Measurements from ENCODE around the gene ZIC4. TPM values are rescaled to one million over a fixed set of nuclear protein-coding genes. Genes with fewer than 3 reads are reported as not detected.

ZIC4 gene
- total RNA-seq, 4 donors from 2014 or later: 0.21 TPM; not detected in 3

DNA sequence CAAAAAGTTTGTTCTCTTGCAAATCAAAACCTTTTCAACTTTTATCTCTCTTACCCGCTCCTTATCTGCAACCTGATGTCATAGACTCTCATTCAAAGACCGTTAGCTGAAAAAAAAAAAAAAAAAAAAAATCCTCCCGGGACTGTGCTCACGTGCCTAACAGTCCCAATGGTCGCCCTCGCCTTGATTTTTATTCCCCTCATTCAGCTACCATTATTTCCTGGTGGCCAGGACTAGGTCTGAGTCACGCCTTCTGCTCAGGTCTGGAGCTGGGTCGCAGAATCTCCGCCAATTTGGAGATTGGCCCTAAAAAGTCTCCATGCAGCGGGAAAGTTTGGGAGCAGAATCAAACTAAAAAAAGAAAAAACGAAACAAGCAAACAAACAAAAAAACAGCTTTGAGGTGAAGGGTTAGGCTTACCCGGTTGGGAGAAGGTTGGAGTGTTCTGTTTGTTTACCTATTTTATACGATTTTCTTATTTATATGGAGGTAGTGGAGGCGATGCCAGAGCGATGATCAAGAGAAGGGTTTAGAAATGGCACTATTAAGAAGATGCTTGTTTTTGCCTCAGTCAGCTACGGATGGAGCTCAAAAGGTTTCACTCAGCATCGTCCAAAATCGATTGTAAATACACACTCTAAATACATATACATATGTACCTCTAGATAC, 51.1 kb downstream of the ZIC4 start:
- H3K27ac ChIP-seq: no peak overlapping the region
- H3K27me3 ChIP-seq: peaks cover 4 to 100% of the 10 kb centered on the region in 2 donors
- no peaks in the 10 kb centered on the region for H3K36me3 ChIP-seq
- H3K9me3 ChIP-seq: peaks cover 0 to 14% (median 0%) of the 10 kb centered on the region in 4 donors
- H3K4me3 ChIP-seq: no peak overlapping the region
- TF ChIP-seq POLR2A (IDR thresholded peaks at IDR 0.05) (no peak), CTCF (IDR thresholded peaks at IDR 0.05) (no peak), EP300 (IDR thresholded peaks at IDR 0.05) (no peak)
- no peak for DNase-seq (ENCODE audit: low spot score in 2 of 2)
- H3K4me1 ChIP-seq: peaks cover 0 to 6% (median 0%) of the 10 kb centered on the region in 4 donors
- WGBS, 2 donors: 8 to 9% methylated on average over 18 of the region's 18 CpGs

- H3K27ac ChIP-seq: no peak overlapping the region
- TF ChIP-seq CTCF (IDR thresholded peaks at IDR 0.05): no peak
- no peak for TF ChIP-seq EP300 (IDR thresholded peaks at IDR 0.05)
- TF ChIP-seq POLR2A (IDR thresholded peaks at IDR 0.05): no peak
- peaks cover 4 to 96% of the 10 kb centered on the region in 2 donors for H3K27me3 ChIP-seq
- peaks cover 0 to 14% (median 0%) of the 10 kb centered on the region in 4 donors for H3K9me3 ChIP-seq
- peaks cover 0 to 6% (median 0%) of the 10 kb centered on the region in 4 donors for H3K4me1 ChIP-seq
- H3K36me3 ChIP-seq: no peaks in the 10 kb centered on the region
- 4 to 8% methylated on average over 19 of the region's 19 CpGs for WGBS, 2 donors
- no peak overlapping the region for H3K4me3 ChIP-seq
- DNase-seq (ENCODE audit: low spot score in 2 of 2): no peak
These were observed 51.7 kb downstream of the ZIC4 start for GRCh38 chr3:147354623-147355022.

DNA sequence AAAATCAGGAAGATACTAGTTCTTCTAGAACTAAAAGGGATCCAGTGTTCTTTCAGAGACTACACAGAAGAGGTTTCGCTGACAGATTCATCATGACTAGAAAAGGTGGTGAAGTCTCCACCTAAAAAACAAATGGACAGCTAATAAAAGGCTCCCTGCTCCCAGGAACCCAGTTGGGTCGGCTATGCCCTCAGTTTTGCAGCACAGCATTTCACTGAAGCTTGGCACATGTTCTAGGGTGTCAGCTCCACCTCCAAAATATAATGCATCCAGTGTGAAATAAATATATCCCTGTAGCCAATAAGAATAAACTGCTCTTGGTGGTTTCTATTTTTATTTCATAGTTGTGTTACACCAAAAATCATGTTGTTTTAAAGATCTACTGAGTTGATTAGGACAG, 55.0 kb downstream of the ZIC4 start:
- 49 to 50% methylated on average over 2 of the region's 2 CpGs for WGBS, 2 donors
- TF ChIP-seq EP300 (IDR thresholded peaks at IDR 0.05) (no peak), POLR2A (IDR thresholded peaks at IDR 0.05) (no peak)
- no peaks in the 10 kb centered on the region for H3K36me3 ChIP-seq

DNA sequence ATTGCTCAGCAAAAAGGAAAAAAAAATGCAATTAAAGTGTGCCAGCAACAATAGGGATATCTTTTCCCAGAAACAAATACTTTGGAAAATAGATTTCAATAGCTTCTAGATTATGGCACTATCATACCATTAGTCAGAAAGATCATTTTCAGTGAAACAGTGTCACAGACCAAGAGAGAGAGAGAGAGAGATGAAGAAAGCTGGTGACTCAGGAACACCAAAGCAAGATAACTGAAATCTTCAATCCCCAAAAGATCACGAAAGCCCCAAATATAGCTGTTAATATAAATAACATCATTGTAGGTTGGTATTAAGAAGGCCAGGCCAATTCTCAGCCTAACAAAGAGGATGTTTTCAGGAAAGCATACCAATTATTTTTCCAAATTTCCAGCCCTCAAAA, 57.4 kb downstream of the ZIC4 start:
- 84 to 88% methylated on average over 1 of the region's 1 CpG for WGBS, 2 donors
- DNase-seq (ENCODE audit: low spot score in 2 of 2): no peak
- Histone ChIP-seq H3K4me3 (no peak overlapping the region), H3K36me3 (no peaks in the 10 kb centered on the region), H3K9me3 (no peaks in the 10 kb centered on the region), H3K27me3 (peaks cover 0 to 54% of the 10 kb centered on the region in 2 donors), H3K27ac (no peak overlapping the region), H3K4me1 (no peaks in the 10 kb centered on the region)
- TF ChIP-seq POLR2A (IDR thresholded peaks at IDR 0.05) (no peak), CTCF (IDR thresholded peaks at IDR 0.05) (no peak), EP300 (IDR thresholded peaks at IDR 0.05) (no peak)

More for the DNA sequence above, 55.0 kb downstream of the ZIC4 start:
- DNase-seq (ENCODE audit: low spot score in 2 of 2): no peak
- Histone ChIP-seq H3K27ac (no peak overlapping the region), H3K27me3 (peaks cover 4 to 70% of the 10 kb centered on the region in 2 donors), H3K4me1 (peaks cover 0 to 6% (median 0%) of the 10 kb centered on the region in 4 donors), H3K9me3 (peaks cover 0 to 2% (median 0%) of the 10 kb centered on the region in 4 donors), H3K4me3 (no peak overlapping the region)

DNA sequence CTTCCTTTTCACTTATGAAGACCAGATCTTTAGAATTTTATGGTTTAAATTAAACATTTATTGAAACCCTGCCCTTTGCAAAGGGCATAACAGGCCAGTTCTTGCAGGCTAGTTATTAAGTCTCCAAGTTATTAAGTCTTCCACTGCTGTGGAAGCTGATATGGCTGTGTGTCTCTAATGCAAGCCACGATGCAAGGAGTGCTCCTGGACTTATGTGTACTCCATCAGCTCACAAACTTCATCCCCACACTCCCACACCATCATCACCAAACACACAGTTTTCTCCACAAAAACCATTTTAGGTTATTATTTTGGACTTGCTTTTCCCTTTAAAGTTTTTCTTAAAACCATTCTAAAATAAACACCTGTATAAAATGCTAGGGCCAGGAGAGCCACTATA, 62.4 kb downstream of the ZIC4 start:
- H3K27me3 ChIP-seq: peaks cover 3 to 28% of the 10 kb centered on the region in 2 donors
- H3K27ac ChIP-seq: no peak overlapping the region
- H3K9me3 ChIP-seq: no peaks in the 10 kb centered on the region
- DNase-seq (ENCODE audit: low spot score in 2 of 2): no peak
- WGBS, 2 donors: 62 to 73% methylated on average over 1 of the region's 1 CpG
- H3K36me3 ChIP-seq: no peaks in the 10 kb centered on the region
- TF ChIP-seq CTCF (IDR thresholded peaks at IDR 0.05): no peak
- TF ChIP-seq EP300 (IDR thresholded peaks at IDR 0.05): no peak
- TF ChIP-seq POLR2A (IDR thresholded peaks at IDR 0.05): no peak
- H3K4me1 ChIP-seq: no peaks in the 10 kb centered on the region
- no peak overlapping the region for H3K4me3 ChIP-seq

Data from tibial nerve (tissue), 4 donors.